HCT116 (cell line): ENCODE results near the gene BRINP2. TPM values are rescaled to one million over a fixed set of nuclear protein-coding genes. Genes with fewer than 3 reads are reported as not detected.

Experiments
- ATAC-seq: fragments of 200-7000 bp; cut with Tn5 transposase; 2 replicates; pipeline ENCODE4 v1.9.1; 2020; ENCODE audit warnings: mild to moderate bottlenecking, moderate library complexity
- BruUV-seq: library from RNA; stranded (reverse); fragments of 400-500 nt; replicated peaks from 2 replicates; lab custom pipeline; 2021; lab: Mats Ljungman, UMichigan
- CTCF ChIA-PET: fragments of 300-600 bp; sonication (Branson Sonifier 250); formaldehyde crosslinking; loops from one replicate; lab custom pipeline; 2021; ENCODE audit warnings: antibody characterized with exemption; lab: Charles Lee
- POLR2A ChIA-PET: fragments of 300-600, 350-600 bp; sonication (Branson Sonifier 250); formaldehyde crosslinking; loops from one replicate; lab custom pipeline; 2021; ENCODE audit warnings: antibody characterized with exemption; lab: Charles Lee
- RAD21 ChIA-PET, 2 experiments: fragments of 300-600 bp; sonication (Branson Sonifier 250); formaldehyde crosslinking; loops; one replicate each; lab custom pipeline; 2023; ENCODE audit warnings: low total read pairs in 2 of 2; ENCODE audit not compliant: uncharacterized antibody in 2 of 2, unreplicated experiment in 2 of 2, low non-redundant PET in 1 of 2; lab: Charles Lee
- DNase-seq: peaks from one replicate; pipeline ENCODE4 v3.0.0-alpha.2; 2010; ENCODE audit warnings: low read depth, low spot score
- H2AFZ ChIP-seq: fragments of 200-600 bp; shearing (Covaris generic), sonication (generic); 2 replicates; pipeline ENCODE4 v1.6.1; 2017; ENCODE audit warnings: low read depth, mixed run types, mixed read lengths, antibody characterized with exemption, low read length; ENCODE audit not compliant: poor library complexity, severe bottlenecking
- H3K27ac ChIP-seq: 2 replicates; pipeline ENCODE4 v1.5.1; 2012; ENCODE audit warnings: low read depth, low read length
- H3K27me3 ChIP-seq: fragments of 200-600 bp; sonication (generic); 2 replicates; pipeline ENCODE4 v1.6.1; 2016; ENCODE audit warnings: mixed run types, low read length, mixed read lengths; ENCODE audit not compliant: insufficient read depth
- H3K36me3 ChIP-seq, 2 experiments: fragments of 200-500 bp in 1 of 2; fragments of 200-600 bp in 1 of 2; sonication (Bioruptor generic) in 1 of 2; sonication (generic) in 1 of 2; 2 replicates each; pipeline versions ENCODE4 v1.5.1 to v1.6.1; 2014 to 2016; ENCODE audit warnings: low read length in 2 of 2, inconsistent platforms in 1 of 2, mixed read lengths in 1 of 2, mixed run types in 1 of 2; ENCODE audit not compliant: insufficient read depth in 2 of 2, control insufficient read depth in 1 of 2
- H3K4me1 ChIP-seq, 2 experiments: fragments of 200-600 bp in 1 of 2; sonication (generic) in 1 of 2; 2 replicates each; pipeline versions ENCODE4 v1.5.1 to v1.6.1; 2012 to 2017; ENCODE audit warnings: low read length in 2 of 2, inconsistent platforms in 1 of 2, mild to moderate bottlenecking in 1 of 2, mixed read lengths in 1 of 2, mixed run types in 1 of 2, moderate library complexity in 1 of 2; ENCODE audit not compliant: insufficient read depth in 2 of 2, control insufficient read depth in 1 of 2
- H3K4me2 ChIP-seq: fragments of 200-600 bp; sonication (generic); 2 replicates; pipeline ENCODE4 v1.6.1; 2017; ENCODE audit warnings: mixed run types, low read length, mixed read lengths
- H3K4me3 ChIP-seq, 2 experiments: fragments of 200-600 bp in 1 of 2; sonication (generic) in 1 of 2; replicated peaks in 1 of 2; 2 replicates each; pipeline ENCODE4 v1.5.1; 2011 to 2016; ENCODE audit warnings: low read length in 2 of 2, control low read depth in 1 of 2, low read depth in 1 of 2, mild to moderate bottlenecking in 1 of 2, mixed read lengths in 1 of 2, mixed run types in 1 of 2
- H3K79me2 ChIP-seq: fragments of 200-600 bp; sonication (generic); 2 replicates; pipeline ENCODE4 v1.6.1; 2017; ENCODE audit warnings: mild to moderate bottlenecking, mixed run types, low read length, moderate library complexity, mixed read lengths; ENCODE audit not compliant: insufficient read depth
- H3K9ac ChIP-seq: fragments of 200-600 bp; sonication (generic); 2 replicates; pipeline ENCODE4 v1.6.1; 2016; ENCODE audit warnings: low read length, mixed read lengths
- H3K9me2 ChIP-seq: fragments of 200-600 bp; sonication (generic), shearing (Covaris generic); 2 replicates; pipeline ENCODE4 v1.6.1; 2017; ENCODE audit warnings: mixed run types, mild to moderate bottlenecking, moderate library complexity; ENCODE audit not compliant: insufficient read depth
- H3K9me3 ChIP-seq, 2 experiments: fragments of 200-500 bp in 1 of 2; fragments of 200-600 bp in 1 of 2; sonication (Bioruptor generic) in 1 of 2; sonication (generic) in 1 of 2; 2 replicates each; pipeline ENCODE4 v1.6.1; 2014 to 2017; ENCODE audit warnings: low read length in 2 of 2, mixed read lengths in 2 of 2, inconsistent platforms in 1 of 2, low read depth in 1 of 2, mild to moderate bottlenecking in 1 of 2, mixed run types in 1 of 2, moderate library complexity in 1 of 2; ENCODE audit not compliant: control insufficient read depth in 1 of 2, insufficient read depth in 1 of 2
- H4K20me1 ChIP-seq: fragments of 200-600 bp; sonication (generic), shearing (Covaris generic); 2 replicates; pipeline ENCODE4 v1.6.1; 2017; ENCODE audit warnings: mixed run types, mild to moderate bottlenecking, moderate library complexity; ENCODE audit not compliant: insufficient read depth
- CBX3 ChIP-seq: IDR thresholded peaks from 2 replicates; pipeline ENCODE4 v1.6.1; 2012; ENCODE audit warnings: low read depth
- EGR1 ChIP-seq: IDR thresholded peaks from 2 replicates; pipeline ENCODE4 v1.6.1; 2012; ENCODE audit warnings: low read depth
- ELF1 ChIP-seq: IDR thresholded peaks from 2 replicates; pipeline ENCODE4 v1.6.1; 2012; ENCODE audit warnings: low read depth, borderline replicate concordance
- EZH2 ChIP-seq: fragments of 200-600 bp; sonication (generic); IDR thresholded peaks from 2 replicates; pipeline ENCODE4 v1.6.1; 2017; ENCODE audit warnings: antibody characterized with exemption, mixed run types
- EZH2phosphoT487 ChIP-seq: fragments of 200-600 bp; IDR thresholded peaks from 2 replicates; pipeline ENCODE4 v1.6.1; 2018; ENCODE audit warnings: antibody characterized with exemption, borderline replicate concordance
- FOSL1 ChIP-seq: IDR thresholded peaks from 2 replicates; pipeline ENCODE4 v1.6.1; 2012; ENCODE audit warnings: low read depth
- JUND ChIP-seq: IDR thresholded peaks from 2 replicates; pipeline ENCODE4 v1.6.1; 2012
- POLR2AphosphoS5 ChIP-seq: IDR thresholded peaks from 2 replicates; pipeline ENCODE4 v1.6.1; 2011; ENCODE audit warnings: mild to moderate bottlenecking, low read depth, low read length, moderate library complexity
- RAD21 ChIP-seq: IDR thresholded peaks from 2 replicates; pipeline ENCODE4 v1.6.1; 2012; ENCODE audit warnings: low read depth, mild to moderate bottlenecking
- SP1 ChIP-seq: IDR thresholded peaks from 2 replicates; pipeline ENCODE4 v1.6.1; 2012; ENCODE audit warnings: low read depth
- SRF ChIP-seq: IDR thresholded peaks from 2 replicates; pipeline ENCODE4 v1.6.1; 2012; ENCODE audit warnings: low read depth
- intact Hi-C: fragments of 100-400 bp; cut with micrococcal nuclease; formaldehyde crosslinking; loops from 2 replicates; pipeline ENCODE4 v1.10.0; 2022
- total RNA-seq: library from RNA; stranded (reverse); gene quantifications from one replicate; pipeline ENCODE4 v1.2.1, GENCODE V29; 2021; ENCODE audit not compliant: unreplicated experiment
- TF ChIP-seq, protein P1 (sequence below): IDR thresholded peaks from 2 replicates; pipeline ENCODE4 v1.6.1; 2012; ENCODE audit warnings: low read depth
- TF ChIP-seq, protein P2 (sequence below): IDR thresholded peaks from 2 replicates; pipeline ENCODE4 v1.6.1; 2012
- TF ChIP-seq, protein P3 (sequence below): IDR thresholded peaks from 2 replicates; pipeline ENCODE4 v1.6.1; 2012

The BRINP2 gene
- total RNA-seq, 1 experiment from 2014 or later: not detected

DNA sequence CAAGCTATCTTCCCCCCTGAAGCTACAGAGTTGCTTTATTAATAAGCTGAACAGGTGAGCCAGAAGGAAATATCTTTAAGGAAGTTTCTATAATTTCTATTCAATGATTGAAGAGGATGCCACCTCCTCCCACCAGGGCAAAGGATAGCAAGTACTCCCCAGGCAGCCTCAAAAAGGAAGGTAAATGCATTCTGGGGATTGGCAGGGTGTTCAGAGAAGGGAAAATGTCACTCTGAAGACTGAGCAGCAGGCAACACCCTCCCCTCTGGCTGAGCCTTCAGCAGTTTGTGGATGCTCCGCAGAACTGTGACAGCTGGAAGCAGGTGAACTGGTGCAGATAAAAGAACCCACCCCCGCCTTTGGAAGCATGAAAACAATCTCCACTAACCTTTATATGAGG is 140.8 kb downstream of the BRINP2 start:
- no peak overlapping the region for H3K27ac ChIP-seq
- no peaks in the 10 kb centered on the region for H3K79me2 ChIP-seq
- no peaks in the 10 kb centered on the region for H3K36me3 ChIP-seq
- CTCF ChIA-PET: no interaction called here
- H3K4me2 ChIP-seq: no peak overlapping the region
- DNase-seq: no peak
- intact Hi-C loops: no loop called here
- H3K27me3 ChIP-seq: 0 out of 2 replicates have a peak, but pooled peaks cover 6% of the 10 kb centered on the region
- TF ChIP-seq JUND: no peak
- TF ChIP-seq, protein P1, sequence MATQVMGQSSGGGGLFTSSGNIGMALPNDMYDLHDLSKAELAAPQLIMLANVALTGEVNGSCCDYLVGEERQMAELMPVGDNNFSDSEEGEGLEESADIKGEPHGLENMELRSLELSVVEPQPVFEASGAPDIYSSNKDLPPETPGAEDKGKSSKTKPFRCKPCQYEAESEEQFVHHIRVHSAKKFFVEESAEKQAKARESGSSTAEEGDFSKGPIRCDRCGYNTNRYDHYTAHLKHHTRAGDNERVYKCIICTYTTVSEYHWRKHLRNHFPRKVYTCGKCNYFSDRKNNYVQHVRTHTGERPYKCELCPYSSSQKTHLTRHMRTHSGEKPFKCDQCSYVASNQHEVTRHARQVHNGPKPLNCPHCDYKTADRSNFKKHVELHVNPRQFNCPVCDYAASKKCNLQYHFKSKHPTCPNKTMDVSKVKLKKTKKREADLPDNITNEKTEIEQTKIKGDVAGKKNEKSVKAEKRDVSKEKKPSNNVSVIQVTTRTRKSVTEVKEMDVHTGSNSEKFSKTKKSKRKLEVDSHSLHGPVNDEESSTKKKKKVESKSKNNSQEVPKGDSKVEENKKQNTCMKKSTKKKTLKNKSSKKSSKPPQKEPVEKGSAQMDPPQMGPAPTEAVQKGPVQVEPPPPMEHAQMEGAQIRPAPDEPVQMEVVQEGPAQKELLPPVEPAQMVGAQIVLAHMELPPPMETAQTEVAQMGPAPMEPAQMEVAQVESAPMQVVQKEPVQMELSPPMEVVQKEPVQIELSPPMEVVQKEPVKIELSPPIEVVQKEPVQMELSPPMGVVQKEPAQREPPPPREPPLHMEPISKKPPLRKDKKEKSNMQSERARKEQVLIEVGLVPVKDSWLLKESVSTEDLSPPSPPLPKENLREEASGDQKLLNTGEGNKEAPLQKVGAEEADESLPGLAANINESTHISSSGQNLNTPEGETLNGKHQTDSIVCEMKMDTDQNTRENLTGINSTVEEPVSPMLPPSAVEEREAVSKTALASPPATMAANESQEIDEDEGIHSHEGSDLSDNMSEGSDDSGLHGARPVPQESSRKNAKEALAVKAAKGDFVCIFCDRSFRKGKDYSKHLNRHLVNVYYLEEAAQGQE: no peak
- no peak for TF ChIP-seq CBX3
- no peak for TF ChIP-seq SP1
- TF ChIP-seq EGR1: no peak
- no peak for TF ChIP-seq FOSL1
- no peak for TF ChIP-seq EZH2phosphoT487
- TF ChIP-seq SRF: no peak
- TF ChIP-seq, protein P2, sequence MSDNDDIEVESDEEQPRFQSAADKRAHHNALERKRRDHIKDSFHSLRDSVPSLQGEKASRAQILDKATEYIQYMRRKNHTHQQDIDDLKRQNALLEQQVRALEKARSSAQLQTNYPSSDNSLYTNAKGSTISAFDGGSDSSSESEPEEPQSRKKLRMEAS: no peak
- no peak for TF ChIP-seq ELF1
- TF ChIP-seq, protein P3, sequence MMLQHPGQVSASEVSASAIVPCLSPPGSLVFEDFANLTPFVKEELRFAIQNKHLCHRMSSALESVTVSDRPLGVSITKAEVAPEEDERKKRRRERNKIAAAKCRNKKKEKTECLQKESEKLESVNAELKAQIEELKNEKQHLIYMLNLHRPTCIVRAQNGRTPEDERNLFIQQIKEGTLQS: no peak
- TF ChIP-seq RAD21: no peak
- no peak for TF ChIP-seq EZH2
- no peak for TF ChIP-seq POLR2AphosphoS5
- TF ChIP-seq, all 23 proteins: peak for 0
- no peaks in the 10 kb centered on the region for H4K20me1 ChIP-seq
- H3K9me2 ChIP-seq: no peaks in the 10 kb centered on the region
- POLR2A ChIA-PET: no interaction called here
- H2AFZ ChIP-seq: no peak overlapping the region
- ATAC-seq: no peak
- BruUV-seq: no TSS peak
- RAD21 ChIA-PET: no interaction called here
- no peak overlapping the region for H3K4me3 ChIP-seq
- H3K9ac ChIP-seq: no peak overlapping the region
- 0 out of 4 replicates have a peak, but pooled peaks cover 0 to 3% of the 10 kb centered on the region in 2 experiments for H3K4me1 ChIP-seq
- no peaks in the 10 kb centered on the region for H3K9me3 ChIP-seq
